ENCODE results near the gene BUB1B.

DNA sequence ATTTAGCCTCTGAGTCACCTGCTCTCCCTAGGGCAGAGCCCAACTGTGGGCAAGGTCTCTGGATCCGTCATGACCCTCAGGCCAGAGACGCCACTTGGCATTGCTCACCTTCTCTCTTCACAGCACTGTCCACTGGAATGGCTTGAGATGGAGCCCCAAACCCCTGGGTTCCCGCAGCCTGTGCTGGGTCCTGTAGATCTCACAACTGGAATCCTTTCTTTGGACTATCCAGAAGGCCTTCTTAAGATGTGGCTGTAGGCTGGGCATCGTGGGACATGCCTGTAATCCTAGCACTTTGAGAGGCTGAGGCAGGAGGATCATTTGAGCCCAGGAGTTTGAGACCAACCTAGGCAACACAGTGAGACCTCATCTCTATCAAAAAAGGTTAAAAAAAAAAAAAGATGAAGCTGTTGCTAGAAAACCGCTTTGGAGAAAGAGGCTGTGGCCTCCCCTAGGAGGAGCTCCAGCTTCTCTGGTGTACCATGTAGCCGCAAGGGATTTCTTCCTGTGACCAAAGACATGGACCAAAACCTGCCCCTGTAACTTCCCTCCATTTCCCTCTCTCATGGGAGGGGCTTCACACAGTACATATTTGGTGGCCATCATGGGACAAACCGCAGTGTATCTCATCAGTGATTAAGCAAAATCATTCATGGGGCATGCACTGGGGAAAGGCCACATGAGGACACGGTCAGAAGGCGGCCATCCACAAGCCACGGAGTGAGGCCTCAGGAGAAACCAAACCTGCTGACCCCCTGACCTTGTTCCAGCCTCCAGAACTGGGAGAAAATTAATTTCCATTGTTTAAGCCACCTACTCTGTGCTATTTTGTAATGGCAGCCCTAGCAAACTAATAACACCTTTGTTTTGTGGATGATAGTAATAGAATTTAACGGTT lies 23.3 kb upstream of the BUB1B start:
- TF ChIP-seq, protein P1, sequence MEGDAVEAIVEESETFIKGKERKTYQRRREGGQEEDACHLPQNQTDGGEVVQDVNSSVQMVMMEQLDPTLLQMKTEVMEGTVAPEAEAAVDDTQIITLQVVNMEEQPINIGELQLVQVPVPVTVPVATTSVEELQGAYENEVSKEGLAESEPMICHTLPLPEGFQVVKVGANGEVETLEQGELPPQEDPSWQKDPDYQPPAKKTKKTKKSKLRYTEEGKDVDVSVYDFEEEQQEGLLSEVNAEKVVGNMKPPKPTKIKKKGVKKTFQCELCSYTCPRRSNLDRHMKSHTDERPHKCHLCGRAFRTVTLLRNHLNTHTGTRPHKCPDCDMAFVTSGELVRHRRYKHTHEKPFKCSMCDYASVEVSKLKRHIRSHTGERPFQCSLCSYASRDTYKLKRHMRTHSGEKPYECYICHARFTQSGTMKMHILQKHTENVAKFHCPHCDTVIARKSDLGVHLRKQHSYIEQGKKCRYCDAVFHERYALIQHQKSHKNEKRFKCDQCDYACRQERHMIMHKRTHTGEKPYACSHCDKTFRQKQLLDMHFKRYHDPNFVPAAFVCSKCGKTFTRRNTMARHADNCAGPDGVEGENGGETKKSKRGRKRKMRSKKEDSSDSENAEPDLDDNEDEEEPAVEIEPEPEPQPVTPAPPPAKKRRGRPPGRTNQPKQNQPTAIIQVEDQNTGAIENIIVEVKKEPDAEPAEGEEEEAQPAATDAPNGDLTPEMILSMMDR (IDR thresholded peaks at IDR 0.05): no peak
- TF ChIP-seq ZFX (IDR thresholded peaks at IDR 0.05; ENCODE audit: borderline replicate concordance): no peak
